ENCODE results near the gene ELOVL7. TPM values are rescaled to one million over a fixed set of nuclear protein-coding genes. Genes with fewer than 3 reads are reported as not detected.
"Not testable (repeated sequence)": the region's sequence is repeated elsewhere in the genome, so short reads cannot be mapped to it uniquely, and the experiment has no call there.

The ELOVL7 gene
- total RNA-seq, 1 donor from 2014 or later = 0.39 TPM

DNA sequence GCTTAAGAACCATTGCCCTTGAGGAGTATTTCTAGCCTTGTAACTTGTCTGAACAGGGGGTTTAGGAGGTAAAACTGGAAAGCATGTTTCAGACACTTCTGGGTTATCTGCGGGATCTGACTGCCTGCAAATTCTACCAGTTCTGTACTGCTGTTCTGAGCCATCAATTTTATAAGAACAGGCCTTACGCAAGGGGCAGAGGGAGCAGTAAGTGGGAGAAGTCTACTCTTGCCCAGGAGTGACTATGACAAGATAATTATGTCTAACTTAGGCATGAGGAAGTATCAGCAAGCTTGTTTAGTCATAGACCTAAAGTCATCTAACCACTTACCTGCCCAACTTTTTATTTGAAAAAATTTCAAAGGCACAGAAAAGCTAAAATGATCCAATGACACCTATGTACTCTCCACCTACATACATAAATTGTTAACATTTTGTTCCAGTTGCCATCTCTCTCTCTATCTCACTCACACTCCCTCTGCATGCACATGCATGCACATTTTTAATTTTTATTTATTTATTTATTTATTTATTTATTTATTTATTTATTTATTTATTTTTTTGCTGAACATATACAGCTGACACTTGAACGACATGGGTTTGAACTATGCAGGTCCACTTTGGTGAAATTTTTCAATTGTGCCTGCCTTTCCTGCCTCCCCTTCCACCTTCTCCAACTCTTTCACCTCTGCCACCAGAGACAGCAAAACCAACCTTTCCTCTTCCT lies 125.7 kb downstream of the ELOVL7 start:
- intact Hi-C loops (cut with micrococcal nuclease) = no loop called here

GRCh38 chr5:60715201-60715928 lies 128.7 kb downstream of the ELOVL7 start:
- intact Hi-C loops (cut with micrococcal nuclease) = not testable (repeated sequence)

- intact Hi-C loops (cut with micrococcal nuclease) = no loop called here
These were observed 131.1 kb downstream of the ELOVL7 start for GRCh38 chr5:60712950-60713349.

DNA sequence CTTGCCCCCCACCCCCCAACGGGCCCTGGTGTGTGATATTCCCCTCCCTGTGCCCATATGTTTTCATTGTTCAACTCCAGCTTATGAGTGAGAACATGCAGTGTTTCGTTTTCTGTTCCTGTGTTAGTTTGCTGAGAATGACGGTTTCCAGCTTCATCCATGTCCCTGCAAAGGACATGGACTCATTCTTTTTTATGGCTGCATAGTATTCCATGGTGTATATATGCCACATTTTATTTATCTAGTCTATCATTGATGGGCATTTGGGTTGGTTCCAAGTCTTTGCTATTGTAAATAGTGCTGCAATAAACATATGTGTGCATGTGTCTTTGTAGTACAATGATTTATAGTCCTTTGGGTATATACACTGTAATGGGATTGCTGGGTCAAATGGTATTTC lies 132.2 kb downstream of the ELOVL7 start:
- intact Hi-C loops (cut with micrococcal nuclease) = not testable (repeated sequence)

DNA sequence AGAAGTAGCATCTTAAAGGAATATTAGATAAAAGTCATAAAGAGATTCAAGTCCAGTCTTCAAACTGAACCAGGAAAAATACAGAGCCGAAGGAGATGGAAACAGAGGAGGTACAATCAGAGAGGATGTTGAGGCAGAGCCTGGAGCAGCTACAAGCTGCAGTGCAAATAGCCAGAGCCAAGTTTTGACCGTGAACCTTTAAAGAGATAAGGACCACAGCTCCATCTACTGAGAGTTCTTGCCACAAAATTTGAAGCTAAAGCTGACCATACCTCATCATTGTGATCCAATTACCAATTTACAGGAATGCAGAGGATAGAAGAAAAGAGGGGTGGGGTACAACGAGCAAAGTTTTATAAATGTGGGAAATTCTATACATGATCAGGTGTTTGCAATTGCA lies 133.7 kb downstream of the ELOVL7 start:
- intact Hi-C loops (cut with micrococcal nuclease) = no loop called here

- intact Hi-C loops (cut with micrococcal nuclease) = no loop called here
These were observed 138.9 kb downstream of the ELOVL7 start for GRCh38 chr5:60705144-60705543.

GRCh38 chr5:60703944-60704343 lies 140.1 kb downstream of the ELOVL7 start:
- intact Hi-C loops (cut with micrococcal nuclease) = loop anchor here (5.0 kb wide), 1 partner anchor 138 kb away; the partner anchor contains the start of gene ELOVL7

Other genes with a start within 250 kb of the ELOVL7 start
- 36.5 and 38.6 TPM in 2 replicates for gene DEPDC1B, start 144.1 kb downstream of the ELOVL7 start, total RNA-seq
- 8.8 and 9.0 TPM in 2 replicates for gene ERCC8, start 100.8 kb upstream of the ELOVL7 start, total RNA-seq
- gene NDUFAF2, start 100.9 kb upstream of the ELOVL7 start, total RNA-seq = 18.3 and 20.6 TPM in 2 replicates

Data from T-helper 2 cell treated with Interferon-gamma antibody and Interleukin-4, amounts not matched to agents 100 ng/mL and 5 ng/mL, for 36 hours (primary cell).